ENCODE data around the gene CEACAM4.
A peak's percentile ranks its signal among the peaks of the same experiment; 100 is the strongest.
"Not testable (repeated sequence)": the region's sequence is repeated elsewhere in the genome, so short reads cannot be mapped to it uniquely, and the experiment has no call there.

CEACAM4 gene

GRCh38 chr19:41626877-41627276 lies at the start of gene CEACAM4:
CEACAM4 (minus strand) TSS chr19:41627074; CDS start chr19:41626963, 111 bp downstream.
- no peak for DNase-seq

GRCh38 chr19:41671486-41671885 lies 44.6 kb upstream of the CEACAM4 start:
- no peak for DNase-seq

GRCh38 chr19:41670755-41671154 lies 43.9 kb upstream of the CEACAM4 start:
- no peak for DNase-seq

DNA sequence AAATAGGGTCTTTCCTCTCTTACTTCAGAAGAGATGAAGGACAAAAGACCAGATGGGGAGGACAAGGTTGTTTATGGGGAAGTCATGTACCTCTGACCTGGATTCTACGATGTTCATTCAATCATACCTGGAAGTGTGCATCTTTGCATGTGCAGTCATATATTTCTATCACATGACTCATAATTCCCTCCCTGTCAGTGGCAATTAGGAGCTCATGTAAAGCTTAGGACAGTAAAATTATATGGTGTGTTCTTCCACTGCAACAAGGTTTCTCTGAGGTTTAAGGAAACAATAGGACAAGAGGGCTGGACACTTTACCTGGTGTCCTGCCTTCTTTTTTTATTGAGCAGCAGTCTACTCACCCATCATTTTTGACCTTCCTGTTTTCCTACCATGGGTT lies 41.4 kb upstream of the CEACAM4 start:
- no peak for DNase-seq

DNA sequence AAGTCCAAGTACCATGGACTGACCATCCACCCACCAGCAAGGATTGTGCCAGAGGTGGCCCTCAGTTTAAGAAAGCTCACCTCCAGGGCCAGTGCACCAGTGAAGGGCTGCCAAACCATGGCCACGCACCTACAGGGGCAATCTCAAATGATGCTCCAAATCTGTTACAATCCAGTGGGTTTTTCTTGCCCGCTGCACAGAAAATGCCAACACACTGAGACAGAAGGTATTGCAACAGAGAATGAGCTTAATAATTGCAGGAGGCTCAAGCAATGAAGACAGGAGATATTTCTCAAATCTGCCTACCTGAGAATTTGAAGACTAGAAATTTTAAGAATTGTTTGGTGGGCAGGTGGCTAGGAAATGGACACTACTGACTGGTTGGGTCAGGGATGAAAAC lies 39.2 kb upstream of the CEACAM4 start:
- DNase-seq, result no peak

- no peak for DNase-seq
Observed at GRCh38 chr19:41657157-41657556, 30.3 kb upstream of the CEACAM4 start.

- DNase-seq, result not testable (repeated sequence)
Observed at GRCh38 chr19:41656756-41657155, 29.9 kb upstream of the CEACAM4 start.

- no peak for DNase-seq
Observed at GRCh38 chr19:41652250-41652649, 25.4 kb upstream of the CEACAM4 start.

DNA sequence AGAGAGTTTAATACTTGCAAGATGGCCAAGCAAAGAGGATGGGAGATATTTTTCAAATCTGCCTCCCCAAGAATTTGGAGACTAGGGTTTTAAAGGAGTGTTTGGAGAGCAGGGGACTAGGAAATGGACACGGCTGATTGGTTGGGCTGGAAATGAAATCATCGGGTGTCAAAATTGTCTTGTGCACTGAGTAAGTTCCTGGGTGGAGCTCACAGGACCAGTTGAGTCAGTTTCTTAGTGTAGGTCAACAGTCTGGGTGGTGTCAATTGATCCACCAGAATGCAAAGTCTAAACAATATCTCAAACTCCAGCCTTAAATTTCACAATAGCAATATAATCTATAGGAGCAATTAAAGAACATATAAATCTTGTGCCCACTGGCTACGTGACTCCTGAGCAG lies 23.0 kb upstream of the CEACAM4 start:
- no peak for DNase-seq

GRCh38 chr19:41646589-41647204 lies 19.8 kb upstream of the CEACAM4 start:
- DNase-seq, result peak; percentile 61 to 76

GRCh38 chr19:41641879-41642485 lies 15.1 kb upstream of the CEACAM4 start:
- DNase-seq, result peak; percentile 73 to 79

DNA sequence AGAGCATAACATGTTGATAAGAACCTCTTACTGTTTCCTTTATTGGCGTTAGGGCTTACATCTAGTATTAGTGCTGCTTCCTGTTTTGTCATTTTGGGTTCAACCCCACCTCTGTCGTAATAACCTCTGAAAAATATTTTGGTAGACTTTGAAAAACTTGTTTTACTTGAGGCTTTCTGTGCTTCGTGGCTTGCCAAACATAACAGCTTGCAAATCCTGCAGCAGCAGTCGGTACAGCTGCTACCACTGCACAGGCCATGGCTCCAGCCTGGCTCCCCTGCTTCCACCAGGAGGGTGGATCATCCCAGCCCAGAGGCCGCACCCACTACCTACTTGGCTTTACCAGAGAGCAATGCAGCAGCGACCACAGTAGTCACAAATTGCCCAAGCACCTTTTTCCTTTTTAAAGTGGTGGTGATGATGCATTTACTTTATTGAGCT lies 11.8 kb upstream of the CEACAM4 start:
- no peak for DNase-seq

GRCh38 chr19:41637484-41637883 lies 10.6 kb upstream of the CEACAM4 start:
- DNase-seq, result no peak

DNA sequence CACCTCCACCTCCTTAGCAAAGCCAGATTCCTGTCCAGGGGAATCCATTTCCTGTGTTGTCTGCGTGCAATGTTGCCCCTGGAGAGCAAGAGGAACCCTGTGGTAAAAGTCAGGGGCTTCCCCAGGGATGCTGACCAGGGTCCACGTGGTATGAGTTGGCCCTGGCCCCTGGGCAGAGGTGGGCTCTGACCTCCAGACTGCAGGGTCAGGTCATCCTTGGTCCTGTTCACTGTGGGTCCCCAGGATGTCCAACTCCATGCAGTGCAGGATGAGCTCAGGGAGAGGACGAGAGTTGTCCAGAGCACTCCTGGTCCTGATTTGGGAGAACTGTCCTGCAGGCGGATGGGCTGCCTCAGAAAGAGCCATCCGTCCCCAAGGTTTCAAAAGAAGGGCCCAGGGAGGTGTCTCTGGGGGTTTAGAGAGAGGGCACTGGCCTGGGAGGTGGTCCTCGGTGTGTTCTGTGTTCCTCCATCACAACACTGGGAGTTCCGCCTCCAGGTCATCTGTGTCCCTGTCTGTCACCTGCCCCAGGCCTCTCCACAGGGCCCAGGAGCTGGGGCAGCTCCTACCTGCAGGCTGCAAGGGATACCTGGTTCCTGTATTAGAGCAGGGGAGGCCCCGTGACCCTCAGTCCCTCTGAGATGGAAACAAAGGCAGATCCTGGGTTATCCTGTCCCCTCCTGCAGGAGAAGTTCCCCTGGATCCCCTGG lies 1.2 kb upstream of the CEACAM4 start:
- no peak for DNase-seq

GRCh38 chr19:41626278-41626677 lies 596 bp downstream of the CEACAM4 start:
- no peak for DNase-seq

DNA sequence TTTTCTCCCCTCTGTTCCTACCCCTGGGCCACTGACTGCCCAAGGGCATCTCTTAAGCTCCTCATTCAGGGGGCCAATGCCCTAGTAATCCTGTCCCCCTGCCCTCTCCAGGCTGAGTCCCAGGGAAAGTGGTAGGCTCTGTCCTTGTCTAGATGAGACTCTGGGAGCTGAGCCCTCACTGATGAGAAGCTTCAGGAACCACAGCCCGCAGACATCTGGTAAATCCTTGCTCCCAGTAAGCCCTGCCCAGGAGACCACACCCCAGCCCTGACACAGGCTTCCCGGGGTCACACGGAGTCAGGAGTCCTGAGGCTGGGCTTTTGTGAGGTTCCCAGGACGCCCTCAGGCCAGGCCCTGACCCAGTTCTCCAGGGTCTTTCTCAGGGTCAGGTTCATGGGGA lies 1.9 kb downstream of the CEACAM4 start:
- DNase-seq, result no peak

DNA sequence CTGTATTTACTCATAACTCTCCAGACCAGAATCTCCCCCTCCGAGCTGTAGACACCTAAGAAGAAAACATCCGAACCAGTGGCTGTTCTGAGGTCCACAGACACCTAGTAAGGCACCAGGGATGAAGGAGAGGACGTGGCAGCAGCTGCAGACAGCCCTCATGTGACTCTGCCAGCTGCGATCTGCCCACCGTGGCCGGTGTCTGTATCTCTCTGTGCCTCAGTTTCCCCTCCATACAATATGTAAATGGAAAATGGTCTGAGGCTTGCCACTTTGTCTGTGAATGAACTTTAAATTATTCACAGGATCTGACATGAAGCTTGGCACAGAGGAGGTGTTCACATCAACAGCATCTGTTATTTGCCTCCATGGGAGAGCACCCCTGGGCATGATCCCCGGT lies 2.4 kb downstream of the CEACAM4 start:
- no peak for DNase-seq

DNA sequence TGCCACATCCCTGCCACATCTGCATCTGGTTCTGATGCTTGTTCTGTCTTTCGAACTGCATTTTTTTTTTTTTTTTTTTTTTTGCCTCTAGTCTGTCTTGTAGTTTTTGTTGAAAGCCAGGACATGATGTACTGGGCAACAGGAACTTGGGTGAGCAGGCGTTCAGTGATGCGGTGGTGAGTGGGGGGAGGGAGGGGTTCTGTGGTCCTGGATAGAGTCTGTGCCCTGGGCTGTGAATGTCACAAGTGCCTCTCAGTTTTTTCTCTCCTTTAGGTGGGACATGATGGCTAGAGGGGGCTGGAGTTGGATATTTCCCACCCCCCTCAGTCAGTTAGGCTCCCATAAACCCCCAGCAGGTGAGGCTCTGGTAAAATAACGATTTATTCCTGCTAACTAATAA lies 3.5 kb downstream of the CEACAM4 start:
- DNase-seq, result no peak

GRCh38 chr19:41621654-41622053 lies 5.2 kb downstream of the CEACAM4 start:
- no peak for DNase-seq

- DNase-seq, result no peak
Observed at GRCh38 chr19:41621226-41621625, 5.6 kb downstream of the CEACAM4 start.

- no peak for DNase-seq
Observed at GRCh38 chr19:41620171-41620570, 6.7 kb downstream of the CEACAM4 start.

- DNase-seq, result no peak
Observed at GRCh38 chr19:41619018-41619556, 7.8 kb downstream of the CEACAM4 start.

DNA sequence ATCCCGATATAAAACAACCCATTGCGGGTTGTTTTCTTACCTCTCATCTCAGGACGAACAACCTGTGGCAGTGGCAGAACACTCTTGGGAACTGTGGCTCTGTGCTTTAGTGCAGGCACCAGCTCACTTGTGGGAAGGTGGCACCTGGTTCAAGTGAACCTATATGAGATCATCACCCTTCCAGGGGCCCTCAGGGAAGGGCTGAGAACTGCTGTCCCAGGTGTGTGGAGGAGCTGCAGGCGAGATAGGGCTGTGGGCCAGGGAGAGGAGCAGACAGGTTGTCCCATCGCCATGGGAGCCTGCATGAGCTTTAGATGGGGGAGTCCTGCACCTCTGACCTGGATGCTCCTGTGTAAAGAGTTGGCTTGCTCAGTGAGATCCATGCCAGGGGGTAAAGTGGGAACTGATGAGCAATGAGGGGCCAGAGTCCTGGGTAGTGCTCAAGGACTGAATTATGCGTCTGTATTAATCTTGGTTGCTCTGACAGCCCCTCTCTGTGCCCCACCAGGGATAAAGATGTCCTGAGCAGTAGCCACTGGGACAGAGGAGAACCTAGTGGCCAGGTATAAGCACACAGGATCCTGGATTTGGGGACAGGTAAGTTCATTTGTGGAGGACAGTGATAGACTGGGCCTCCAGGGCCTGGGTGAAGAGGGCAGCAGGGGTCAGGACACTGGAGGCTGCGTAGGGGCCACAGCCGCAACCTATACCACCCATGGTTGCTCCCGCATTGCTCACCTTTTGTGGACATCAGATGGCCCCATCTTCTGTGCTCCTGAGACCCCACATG lies 8.7 kb downstream of the CEACAM4 start:
- no peak for DNase-seq

All from stimulated activated CD4-positive, alpha-beta T cell treated with anti-CD3 and anti-CD28 coated beads, Interleukin-2, amount 100 ng/mL, for 24 hours (primary cell).